HepG2 (cell line): ENCODE results near the gene TP53. TPM values are rescaled to one million over a fixed set of nuclear protein-coding genes. Genes with fewer than 3 reads are reported as not detected.

ENCODE experiments used
- AHDC1 ChIP-seq: sonication (generic); formaldehyde crosslinking; IDR thresholded peaks from 2 replicates; pipeline ENCODE4 v1.5.1; 2020; ENCODE audit warnings: mild to moderate bottlenecking, missing genetic modification reagents, borderline replicate concordance
- NFYC ChIP-seq: IDR thresholded peaks from 2 replicates; pipeline ENCODE4 v1.6.1; 2016; ENCODE audit warnings: missing genetic modification reagents, missing compliant biosample characterization
- RAD21 ChIP-seq: fragments of 450-650 bp; formaldehyde crosslinking; IDR thresholded peaks from 2 replicates; pipeline ENCODE4 v1.5.0; 2020; ENCODE audit warnings: mild to moderate bottlenecking
- RBAK ChIP-seq: sonication (generic); formaldehyde crosslinking; IDR thresholded peaks from 2 replicates; pipeline ENCODE4 v1.5.1; 2020; ENCODE audit warnings: mild to moderate bottlenecking, missing genetic modification reagents
- ZBTB40 ChIP-seq, 2 experiments: fragments of 450-650 bp in 1 of 2; sonication (generic) in 1 of 2; formaldehyde crosslinking in 1 of 2; IDR thresholded peaks; 2 replicates each; pipeline versions ENCODE4 v1.6.1 to v1.8.0; 2016 to 2022; ENCODE audit warnings: antibody characterized with exemption in 1 of 2, mild to moderate bottlenecking in 1 of 2, missing genetic modification reagents in 1 of 2
- ZFP82 ChIP-seq: sonication (generic); formaldehyde crosslinking; IDR thresholded peaks from 2 replicates; pipeline ENCODE4 v1.5.1; 2020; ENCODE audit warnings: mild to moderate bottlenecking, missing genetic modification reagents, borderline replicate concordance
- ZSCAN25 ChIP-seq: sonication (generic); formaldehyde crosslinking; IDR thresholded peaks from 2 replicates; pipeline ENCODE4 v1.8.0; 2022; ENCODE audit warnings: mild to moderate bottlenecking, missing genetic modification reagents
- polyA plus RNA-seq, 8 experiments: library from polyadenylated mRNA; depleted of rRNA in 3 of 8; stranded (reverse) in 7 of 8; unstranded in 1 of 8; fragments of >200 nt; fragmentation: Illumina TruSeq in 4 of 8; extraction: Trizol in 4 of 8; gene quantifications; 2 replicates each; pipeline versions ENCODE4 v1.2.1 to v1.2.3, GENCODE V29; 2011 to 2016; ENCODE audit warnings: low read depth in 4 of 8, missing spikeins in 1 of 8, mixed read lengths in 1 of 8; ENCODE audit not compliant: insufficient read depth in 1 of 8
- total RNA-seq, 5 experiments: library from RNA; depleted of rRNA; stranded (reverse); fragments of >200 nt; fragmentation: Illumina TruSeq; extraction: Trizol; gene quantifications; 2 replicates each; pipeline ENCODE4 v1.2.3, GENCODE V29; 2016; ENCODE audit warnings: low read depth in 1 of 5
- TF ChIP-seq, protein P1 (sequence below): sonication (generic); formaldehyde crosslinking; IDR thresholded peaks from 2 replicates; pipeline ENCODE4 v1.4.0; 2020; ENCODE audit warnings: missing genetic modification reagents

The TP53 gene
- total and polyA plus RNA-seq, 2 of the 13 experiments (the other 11 are each of a cell fraction or from before 2014, with no cell fraction given), result 17.1 to 29.9 TPM

GRCh38 chr17:7627250-7628121 lies 59.8 kb downstream of the TP53 start, which contains the start of gene SAT2 (continued):
- no peak for TF ChIP-seq ZBTB40 (IDR thresholded peaks at IDR 0.05)
- no peak; the same call in 1 of the 2 replicates for TF ChIP-seq ZBTB40 (CRISPR knock-in tag; IDR thresholded peaks at IDR 0.05)
- peak; percentile 21; the same call in 1 of the 2 replicates for TF ChIP-seq RAD21 (CRISPR knock-in tag)
- TF ChIP-seq ZFP82, result peak; percentile 37; the same call in 1 of the 2 replicates
- TF ChIP-seq RBAK (CRISPR knock-in tag), result no peak
- TF ChIP-seq AHDC1 (CRISPR knock-in tag), result 0 out of 2 replicates have a peak, but pooled peaks have one; percentile 28
- peak; percentile 78 for TF ChIP-seq NFYC (CRISPR knock-in tag)
- 0 out of 2 replicates have a peak, but pooled peaks have one; percentile 16 for TF ChIP-seq ZSCAN25 (CRISPR knock-in tag)
- TF ChIP-seq, protein P1, sequence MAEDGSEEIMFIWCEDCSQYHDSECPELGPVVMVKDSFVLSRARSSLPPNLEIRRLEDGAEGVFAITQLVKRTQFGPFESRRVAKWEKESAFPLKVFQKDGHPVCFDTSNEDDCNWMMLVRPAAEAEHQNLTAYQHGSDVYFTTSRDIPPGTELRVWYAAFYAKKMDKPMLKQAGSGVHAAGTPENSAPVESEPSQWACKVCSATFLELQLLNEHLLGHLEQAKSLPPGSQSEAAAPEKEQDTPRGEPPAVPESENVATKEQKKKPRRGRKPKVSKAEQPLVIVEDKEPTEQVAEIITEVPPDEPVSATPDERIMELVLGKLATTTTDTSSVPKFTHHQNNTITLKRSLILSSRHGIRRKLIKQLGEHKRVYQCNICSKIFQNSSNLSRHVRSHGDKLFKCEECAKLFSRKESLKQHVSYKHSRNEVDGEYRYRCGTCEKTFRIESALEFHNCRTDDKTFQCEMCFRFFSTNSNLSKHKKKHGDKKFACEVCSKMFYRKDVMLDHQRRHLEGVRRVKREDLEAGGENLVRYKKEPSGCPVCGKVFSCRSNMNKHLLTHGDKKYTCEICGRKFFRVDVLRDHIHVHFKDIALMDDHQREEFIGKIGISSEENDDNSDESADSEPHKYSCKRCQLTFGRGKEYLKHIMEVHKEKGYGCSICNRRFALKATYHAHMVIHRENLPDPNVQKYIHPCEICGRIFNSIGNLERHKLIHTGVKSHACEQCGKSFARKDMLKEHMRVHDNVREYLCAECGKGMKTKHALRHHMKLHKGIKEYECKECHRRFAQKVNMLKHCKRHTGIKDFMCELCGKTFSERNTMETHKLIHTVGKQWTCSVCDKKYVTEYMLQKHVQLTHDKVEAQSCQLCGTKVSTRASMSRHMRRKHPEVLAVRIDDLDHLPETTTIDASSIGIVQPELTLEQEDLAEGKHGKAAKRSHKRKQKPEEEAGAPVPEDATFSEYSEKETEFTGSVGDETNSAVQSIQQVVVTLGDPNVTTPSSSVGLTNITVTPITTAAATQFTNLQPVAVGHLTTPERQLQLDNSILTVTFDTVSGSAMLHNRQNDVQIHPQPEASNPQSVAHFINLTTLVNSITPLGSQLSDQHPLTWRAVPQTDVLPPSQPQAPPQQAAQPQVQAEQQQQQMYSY (CRISPR knock-in tag), result 0 out of 2 replicates have a peak, but pooled peaks have one; percentile 43
